Endothelial cell of umbilical vein (primary cell): ENCODE measurements around the gene SLC20A1. TPM values are rescaled to one million over a fixed set of nuclear protein-coding genes. Genes with fewer than 3 reads are reported as not detected.

ENCODE experiments used
- BruUV-seq: library from RNA; stranded (reverse); fragments of 400-500 nt; replicated peaks from 2 replicates; lab custom pipeline; 2021; lab: Mats Ljungman, UMichigan
- CTCF ChIA-PET: fragments of 300-600, 350-600 bp; sonication (Branson Sonifier 250); formaldehyde crosslinking; loops from one replicate; lab custom pipeline; 2021; ENCODE audit warnings: antibody characterized with exemption, inconsistent platforms; lab: Charles Lee
- POLR2A ChIA-PET: fragments of 300-600, 350-600 bp; sonication (Branson Sonifier 250); formaldehyde crosslinking; loops from one replicate; lab custom pipeline; 2021; ENCODE audit warnings: antibody characterized with exemption, inconsistent platforms; lab: Charles Lee
- DNase-seq: peaks from one replicate; pipeline ENCODE4 v3.0.0-alpha.2; 2011; ENCODE audit warnings: low read depth, low spot score
- FAIRE-seq: peaks from 2 replicates; lab custom pipeline; 2011; peaks lifted over from hg19 to GRCh38; lab: Jason Lieb, UNC
- H2AFZ ChIP-seq: 2 replicates; pipeline ENCODE4 v1.6.0; 2012; ENCODE audit warnings: low read depth, low read length, control low read depth, inconsistent platforms
- H3K27ac ChIP-seq: 2 replicates; pipeline ENCODE4 v1.5.1; 2011; ENCODE audit warnings: low read depth, mild to moderate bottlenecking, control low read depth, low read length, moderate library complexity; ENCODE audit not compliant: insufficient read depth
- H3K27me3 ChIP-seq, 2 experiments: 2 replicates each; pipeline versions ENCODE4 v1.6.0 to v1.6.1; 2011; ENCODE audit warnings: low read length in 2 of 2, mixed read lengths in 1 of 2; ENCODE audit not compliant: control insufficient read depth in 2 of 2, insufficient read depth in 2 of 2
- H3K36me3 ChIP-seq, 2 experiments: 2 replicates in 1 of 2; 3 replicates in 1 of 2; pipeline ENCODE4 v1.5.1; 2011; ENCODE audit warnings: low read length in 2 of 2, mild to moderate bottlenecking in 1 of 2, moderate library complexity in 1 of 2; ENCODE audit not compliant: control insufficient read depth in 2 of 2, insufficient read depth in 2 of 2; ENCODE audit errors: extremely low read depth in 1 of 2
- H3K4me1 ChIP-seq: 3 replicates; pipeline ENCODE4 v1.5.1; 2011; ENCODE audit warnings: mild to moderate bottlenecking, low read length; ENCODE audit not compliant: control insufficient read depth, insufficient read depth; ENCODE audit errors: extremely low read depth
- H3K4me2 ChIP-seq: 2 replicates; pipeline ENCODE4 v1.6.1; 2011; ENCODE audit warnings: low read length, control low read depth, mixed read lengths; ENCODE audit not compliant: insufficient read depth
- H3K4me3 ChIP-seq, 3 experiments: fragments of 200-600 bp in 1 of 3; sonication (generic), shearing (Covaris generic) in 1 of 3; replicated peaks in 1 of 3; 2 replicates each; pipeline ENCODE4 v1.5.1; 2011 to 2016; ENCODE audit warnings: control low read depth in 3 of 3, low read length in 3 of 3, mild to moderate bottlenecking in 2 of 3, inconsistent platforms in 1 of 3, low read depth in 1 of 3, moderate library complexity in 1 of 3; ENCODE audit not compliant: insufficient read depth in 1 of 3
- H3K79me2 ChIP-seq: 2 replicates; pipeline ENCODE4 v1.6.0; 2012; ENCODE audit warnings: low read length, inconsistent platforms; ENCODE audit not compliant: control insufficient read depth, insufficient read depth
- H3K9ac ChIP-seq: replicated peaks from 2 replicates; pipeline ENCODE3; 2011; ENCODE audit warnings: low read length, control low read depth; ENCODE audit not compliant: insufficient read depth; ENCODE audit errors: extremely low read depth
- H3K9me1 ChIP-seq: replicated peaks from 3 replicates; pipeline ENCODE4 v1.6.0; 2011; ENCODE audit warnings: mild to moderate bottlenecking, low read length; ENCODE audit not compliant: control insufficient read depth, insufficient read depth; ENCODE audit errors: extremely low read depth
- H3K9me3 ChIP-seq: replicated peaks from 2 replicates; pipeline ENCODE4 v1.5.1; 2012; ENCODE audit warnings: low read length, inconsistent platforms; ENCODE audit not compliant: control insufficient read depth, insufficient read depth
- H4K20me1 ChIP-seq: replicated peaks from 2 replicates; pipeline ENCODE3; 2011; ENCODE audit warnings: mild to moderate bottlenecking, low read length; ENCODE audit not compliant: control insufficient read depth, insufficient read depth; ENCODE audit errors: extremely low read depth
- CTCF ChIP-seq, 2 donors: IDR thresholded peaks; 1 replicate in 1 of 2; 2 replicates in 1 of 2; pipeline ENCODE4 v1.5.1; 2011; ENCODE audit warnings: low read length in 2 of 2, mild to moderate bottlenecking in 2 of 2, moderate library complexity in 2 of 2, control low read depth in 1 of 2, inconsistent platforms in 1 of 2, low read depth in 1 of 2; ENCODE audit not compliant: insufficient read depth in 1 of 2; ENCODE audit errors: extremely low read depth in 1 of 2
- EZH2 ChIP-seq: IDR thresholded peaks from 2 replicates; pipeline ENCODE4 v1.6.1; 2012; ENCODE audit warnings: borderline replicate concordance, low read depth, mild to moderate bottlenecking, moderate library complexity, low read length, inconsistent platforms; ENCODE audit not compliant: severe bottlenecking
- FOS ChIP-seq: IDR thresholded peaks from 2 replicates; pipeline ENCODE4 v1.6.1; 2011; ENCODE audit warnings: mild to moderate bottlenecking, low read length, moderate library complexity, borderline replicate concordance; ENCODE audit not compliant: insufficient read depth
- GATA2 ChIP-seq: IDR thresholded peaks from 2 replicates; pipeline ENCODE4 v1.7.0; 2011; ENCODE audit warnings: low read depth, mild to moderate bottlenecking, moderate library complexity, mixed read lengths, low read length; ENCODE audit not compliant: insufficient read length, insufficient read depth
- JUN ChIP-seq: IDR thresholded peaks from 2 replicates; pipeline ENCODE4 v1.6.1; 2011; ENCODE audit warnings: borderline replicate concordance, low read depth; ENCODE audit not compliant: insufficient read length, insufficient read depth
- MAX ChIP-seq: IDR thresholded peaks from 2 replicates; pipeline ENCODE4 v1.6.1; 2011; ENCODE audit not compliant: insufficient read depth, insufficient read length
- MYC ChIP-seq: IDR thresholded peaks from one replicate; pipeline ENCODE4 v1.6.1; 2011; ENCODE audit warnings: mild to moderate bottlenecking, low read depth, low read length
- POLR2A ChIP-seq: IDR thresholded peaks from 2 replicates; pipeline ENCODE4 v1.6.1; 2012; ENCODE audit warnings: low read depth, mild to moderate bottlenecking, control low read depth, low read length
- POLR2AphosphoS5 ChIP-seq: IDR thresholded peaks from 2 replicates; pipeline ENCODE4 v1.6.1; 2012; ENCODE audit warnings: low read depth, mild to moderate bottlenecking, control low read depth, low read length, moderate library complexity; ENCODE audit not compliant: insufficient read depth
- dilution Hi-C: fragments of 300-500 bp; cut with MboI; formaldehyde crosslinking; loops from one replicate; pipeline ENCODE4 v1.15.0; 2019; ENCODE audit warnings: low sequenced_read_pairs; ENCODE audit not compliant: extremely low pct_ligation_motif_present
- intact Hi-C: fragments of 100-400 bp; cut with micrococcal nuclease; formaldehyde crosslinking; loops from one replicate; pipeline ENCODE4 v1.10.0; 2022
- polyA plus RNA-seq, 4 experiments: library from polyadenylated mRNA; depleted of rRNA in 3 of 4; stranded (reverse) in 3 of 4; unstranded in 1 of 4; fragments of >200 nt; gene quantifications; 2 replicates each; pipeline versions ENCODE4 v1.2.1 to v1.2.3, GENCODE V29; 2011 to 2012; ENCODE audit warnings: missing spikeins in 1 of 4
- total RNA-seq: library from RNA; stranded (reverse); gene quantifications from 2 replicates; pipeline ENCODE4 v1.2.3, GENCODE V29; 2021

SLC20A1 gene
- total and polyA plus RNA-seq, 2 donors (not counting 3 experiments of a cell fraction or from before 2014, with no cell fraction given): 52.7 to 149 TPM

DNA sequence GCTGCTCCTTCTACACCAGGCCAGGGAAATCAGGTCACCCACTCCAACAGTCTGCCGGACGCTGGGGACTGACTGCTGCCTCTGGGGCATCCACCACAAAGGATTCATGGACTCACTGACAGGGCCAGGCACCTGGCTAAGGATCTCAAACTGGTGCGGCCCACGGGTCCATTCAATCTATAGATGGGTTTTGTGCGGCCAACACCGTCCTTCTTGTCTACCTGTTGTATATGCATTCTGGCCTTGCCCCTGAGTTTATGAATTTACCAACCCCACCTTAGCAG, 10.9 kb upstream of the SLC20A1 start:
- H3K27me3 ChIP-seq: no peaks in the 10 kb centered on the region
- no peaks in the 10 kb centered on the region for H3K9me3 ChIP-seq
- peaks cover 23% of the 10 kb centered on the region for H3K4me1 ChIP-seq
- ChIA-PET POLR2A (no interaction called here), CTCF (no interaction called here)
- dilution Hi-C loops: no loop called here
- no peaks in the 10 kb centered on the region for H3K79me2 ChIP-seq
- H3K9me1 ChIP-seq: no peaks in the 10 kb centered on the region
- no peaks in the 10 kb centered on the region for H3K36me3 ChIP-seq
- H3K4me3 ChIP-seq: no peak overlapping the region
- FAIRE-seq (no peak), DNase-seq (no peak)
- H3K9ac ChIP-seq: no peak overlapping the region
- H2AFZ ChIP-seq: no peak overlapping the region
- intact Hi-C loops: no loop called here
- H4K20me1 ChIP-seq: no peaks in the 10 kb centered on the region
- no TSS peak for BruUV-seq
- no peak overlapping the region for H3K4me2 ChIP-seq
- no peak overlapping the region for H3K27ac ChIP-seq
- no peak for TF ChIP-seq EZH2
- TF ChIP-seq MAX: no peak
- TF ChIP-seq JUN: no peak
- no peak for TF ChIP-seq MYC
- TF ChIP-seq POLR2AphosphoS5: no peak
- TF ChIP-seq POLR2A: no peak
- TF ChIP-seq GATA2: no peak
- no peak for TF ChIP-seq CTCF (IDR thresholded peaks at IDR 0.05; ENCODE audit: extremely low read depth in 1 of 2, insufficient read depth in 1 of 2, low read depth in 1 of 2, low read length in 2 of 2)
- TF ChIP-seq FOS: no peak
